Pancreas (tissue), 10 donors: ENCODE results near the gene ITPR2. TPM values are rescaled to one million over a fixed set of nuclear protein-coding genes. Genes with fewer than 3 reads are reported as not detected.

Source experiments
- ATAC-seq, 4 donors: fragments of 200-7000 bp; cut with Tn5 transposase; one replicate each; pipeline versions ENCODE4 v1.8.0 to v1.9.1; 2020; ENCODE audit warnings: mild to moderate bottlenecking in 4 of 4, moderate library complexity in 4 of 4
- DNase-seq, 6 donors: peaks; one replicate each; pipeline ENCODE4 v3.0.0-alpha.2; 2020
- FAIRE-seq: peaks from 2 replicates; lab custom pipeline; 2012; peaks lifted over from hg19 to GRCh38; lab: Jason Lieb, UNC
- H3K27ac ChIP-seq, 4 donors: fragments of 200-600 bp; sonication (generic); 1 replicate in 3 of 4; 2 replicates in 1 of 4; pipeline versions ENCODE4 v1.5.0 to v1.8.0; 2020
- H3K27me3 ChIP-seq, 4 donors: fragments of 200-600 bp; one replicate each; pipeline ENCODE4 v1.8.0; 2021
- H3K36me3 ChIP-seq, 3 donors: fragments of 200-600 bp; sonication (generic) in 1 of 3; one replicate each; pipeline versions ENCODE4 v1.5.0 to v1.8.0; 2020 to 2021
- H3K4me1 ChIP-seq, 3 donors: fragments of 200-600 bp; one replicate each; pipeline ENCODE4 v1.8.0; 2021
- H3K4me3 ChIP-seq, 4 donors: fragments of 200-600 bp; sonication (generic) in 2 of 4; one replicate each; pipeline versions ENCODE4 v1.5.0 to v1.8.0; 2020 to 2021
- H3K9me3 ChIP-seq, 4 donors: fragments of 200-600 bp; one replicate each; pipeline ENCODE4 v1.8.0; 2021
- CTCF ChIP-seq, 4 donors: fragments of 200-600 bp; sonication (generic) in 3 of 4; IDR thresholded peaks; one replicate each; pipeline versions ENCODE4 v1.5.0 to v1.8.0; 2021; ENCODE audit warnings: antibody characterized with exemption in 4 of 4
- WGBS, 2 donors: extraction: QIAGEN DNeasy Blood & Tissue Kit; methylation state at CpG; one replicate each; pipeline ENCODE4 v1.1.7; 2013; 5-methylcytosine and 5-hydroxymethylcytosine counted together
- intact Hi-C, 3 donors: fragments of 100-400 bp; cut with DNase I; formaldehyde crosslinking; loops; one replicate each; pipeline versions ENCODE4 v1.11.1 to v1.14.2; 2022
- polyA plus RNA-seq, 2 donors: library from polyadenylated mRNA; stranded (reverse); fragments of 200-250 nt; gene quantifications; one replicate each; pipeline ENCODE4 v1.2.3, GENCODE V29; 2013
- total RNA-seq, 6 donors: library from RNA; stranded (reverse); fragmentation: NEBNext Ultra II Directional in 4 of 6; extraction: Animal tissue kit (Norgen Biotek cat#: 25700) in 4 of 6; gene quantifications; one replicate each; pipeline versions ENCODE4 v1.2.1 to v1.2.4, GENCODE V29; 2021 to 2023
- donor health status: healthy with polysubstance abuse.
- donor health status: DM: no; HTN: no; CAD: no; lungs with moderate emphysema.
- donor health status: DM: no; HTN: no; CAD: no.
- donor health status: control.
- donor health status: control.
- donor health status: Bipolar disorder and iron deficiency.
- donor health status: DM: yes; HTN: yes; CAD: no.
- donor health status: DM: no; HTN: no; CAD: no.
- donor health status: DM: no; HTN: no; CAD: no.
- donor health status: DM: yes; HTN: yes; CAD: no.

Gene ITPR2
- total and polyA plus RNA-seq, 8 donors: 3.3 to 51.8 (median 25.5) TPM

- intact Hi-C loops: no loop called here
- TF ChIP-seq CTCF (IDR thresholded peaks at IDR 0.05): no peak
- Histone ChIP-seq H3K4me1 (peaks cover 5 to 18% (median 17%) of the 10 kb centered on the region in 3 donors), H3K9me3 (no peaks in the 10 kb centered on the region), H3K27me3 (no peaks in the 10 kb centered on the region), H3K27ac (no peak overlapping the region), H3K36me3 (no peaks in the 10 kb centered on the region), H3K4me3 (no peak overlapping the region)
- DNase-seq (no peak), ATAC-seq (no peak), FAIRE-seq (no peak)
- 82 to 86% methylated on average over 3 of the region's 3 CpGs for WGBS, 2 donors
These were observed 59.5 kb downstream of the ITPR2 start for GRCh38 chr12:26773313-26774104.

DNA sequence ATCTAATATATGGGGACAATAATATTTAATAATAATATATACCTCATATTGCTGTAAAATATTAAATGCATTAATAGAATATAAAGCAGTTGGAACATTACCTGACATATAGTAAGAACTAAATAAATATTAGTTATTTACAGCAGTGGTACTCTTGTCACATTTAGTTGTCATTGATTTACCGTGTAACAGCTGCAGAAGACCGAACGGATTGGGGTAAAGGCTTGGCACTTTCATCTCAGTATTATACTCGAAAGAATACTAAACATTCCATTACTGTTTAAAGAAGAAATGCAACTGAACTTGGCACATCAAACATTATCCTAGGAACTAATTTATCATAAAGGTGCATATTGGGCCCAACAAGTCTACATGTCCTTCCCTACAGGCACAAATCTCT is 61.1 kb downstream of the ITPR2 start:
- no peak for TF ChIP-seq CTCF (IDR thresholded peaks at IDR 0.05)
- Histone ChIP-seq H3K27me3 (no peaks in the 10 kb centered on the region), H3K4me1 (peaks cover 5 to 31% (median 30%) of the 10 kb centered on the region in 3 donors), H3K27ac (no peak overlapping the region), H3K4me3 (no peak overlapping the region), H3K36me3 (no peaks in the 10 kb centered on the region), H3K9me3 (no peaks in the 10 kb centered on the region)
- intact Hi-C loops: no loop called here
- no peak for FAIRE-seq
- 79 to 84% methylated on average over 4 of the region's 4 CpGs for WGBS, 2 donors
- no peak for DNase-seq
- ATAC-seq: no peak

- no peak overlapping the region for H3K4me3 ChIP-seq
- FAIRE-seq (no peak), ATAC-seq (no peak), DNase-seq (no peak)
- no peaks in the 10 kb centered on the region for H3K9me3 ChIP-seq
- intact Hi-C loops: no loop called here
- H3K27me3 ChIP-seq: no peaks in the 10 kb centered on the region
- H3K4me1 ChIP-seq: peaks cover 5 to 35% (median 31%) of the 10 kb centered on the region in 3 donors
- WGBS, 2 donors: 73 to 84% methylated on average over 5 of the region's 5 CpGs
- peak overlapping the region in 2 of 4 donors; percentile 1 to 46 for H3K27ac ChIP-seq
- no peaks in the 10 kb centered on the region for H3K36me3 ChIP-seq
- TF ChIP-seq CTCF (IDR thresholded peaks at IDR 0.05): no peak
These were observed 62.5 kb downstream of the ITPR2 start for GRCh38 chr12:26770239-26771070.

- ATAC-seq (peak; percentile 4 to 35 (median 15)), FAIRE-seq (no peak)
- no peaks in the 10 kb centered on the region for H3K27me3 ChIP-seq
These were observed 63.4 kb downstream of the ITPR2 start for GRCh38 chr12:26769611-26770010.

More at GRCh38 chr12:26769611-26770010, 63.4 kb downstream of the ITPR2 start:
- H3K4me3 ChIP-seq: no peak overlapping the region
- TF ChIP-seq CTCF (IDR thresholded peaks at IDR 0.05): no peak
- peak overlapping the region in 3 of 4 donors; percentile 30 to 69 (median 46) for H3K27ac ChIP-seq
- intact Hi-C loops: no loop called here
- no peak for DNase-seq
- H3K36me3 ChIP-seq: no peaks in the 10 kb centered on the region
- H3K4me1 ChIP-seq: peaks cover 5 to 35% (median 31%) of the 10 kb centered on the region in 3 donors
- 9 to 14% methylated on average over 3 of the region's 3 CpGs for WGBS, 2 donors
- H3K9me3 ChIP-seq: no peaks in the 10 kb centered on the region
